22Rv1 (cell line): ENCODE data around the gene ATF7IP2.

ENCODE experiments used
- ZFX ChIP-seq: fragments of 450-650 bp; IDR thresholded peaks from 2 replicates; pipeline ENCODE4 v1.6.1; 2017; ENCODE audit warnings: antibody characterized with exemption, borderline replicate concordance
- TF ChIP-seq, protein P1 (sequence below): fragments of 450-650 bp; IDR thresholded peaks from 2 replicates; pipeline ENCODE4 v1.5.1; 2017; ENCODE audit warnings: mild to moderate bottlenecking

DNA sequence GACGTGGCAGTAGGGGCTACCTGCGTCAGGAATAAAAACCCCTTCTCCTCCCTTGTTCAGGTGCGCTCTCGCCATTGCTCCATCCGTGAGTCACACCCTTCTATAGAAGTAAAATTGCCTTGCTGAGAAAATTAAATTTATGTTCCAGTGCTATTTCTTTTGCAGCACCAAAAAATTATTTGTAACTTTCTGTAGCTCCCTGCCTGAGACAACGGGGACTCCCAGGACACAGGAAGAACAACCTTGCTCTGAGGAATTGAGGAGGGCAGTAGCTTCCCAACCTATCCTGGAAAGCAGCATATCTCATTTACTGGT lies 109.1 kb downstream of the ATF7IP2 start:
- TF ChIP-seq, protein P1, sequence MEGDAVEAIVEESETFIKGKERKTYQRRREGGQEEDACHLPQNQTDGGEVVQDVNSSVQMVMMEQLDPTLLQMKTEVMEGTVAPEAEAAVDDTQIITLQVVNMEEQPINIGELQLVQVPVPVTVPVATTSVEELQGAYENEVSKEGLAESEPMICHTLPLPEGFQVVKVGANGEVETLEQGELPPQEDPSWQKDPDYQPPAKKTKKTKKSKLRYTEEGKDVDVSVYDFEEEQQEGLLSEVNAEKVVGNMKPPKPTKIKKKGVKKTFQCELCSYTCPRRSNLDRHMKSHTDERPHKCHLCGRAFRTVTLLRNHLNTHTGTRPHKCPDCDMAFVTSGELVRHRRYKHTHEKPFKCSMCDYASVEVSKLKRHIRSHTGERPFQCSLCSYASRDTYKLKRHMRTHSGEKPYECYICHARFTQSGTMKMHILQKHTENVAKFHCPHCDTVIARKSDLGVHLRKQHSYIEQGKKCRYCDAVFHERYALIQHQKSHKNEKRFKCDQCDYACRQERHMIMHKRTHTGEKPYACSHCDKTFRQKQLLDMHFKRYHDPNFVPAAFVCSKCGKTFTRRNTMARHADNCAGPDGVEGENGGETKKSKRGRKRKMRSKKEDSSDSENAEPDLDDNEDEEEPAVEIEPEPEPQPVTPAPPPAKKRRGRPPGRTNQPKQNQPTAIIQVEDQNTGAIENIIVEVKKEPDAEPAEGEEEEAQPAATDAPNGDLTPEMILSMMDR, result no peak
- TF ChIP-seq ZFX, result no peak
